ENCODE results near the gene STEAP1B. TPM values are rescaled to one million over a fixed set of nuclear protein-coding genes. Genes with fewer than 3 reads are reported as not detected.
A peak's percentile ranks its signal among the peaks of the same experiment; 100 is the strongest.
"Not testable (repeated sequence)": the region's sequence is repeated elsewhere in the genome, so short reads cannot be mapped to it uniquely, and the experiment has no call there.

The STEAP1B gene
- total RNA-seq, 1 experiment from 2014 or later, result not detected

DNA sequence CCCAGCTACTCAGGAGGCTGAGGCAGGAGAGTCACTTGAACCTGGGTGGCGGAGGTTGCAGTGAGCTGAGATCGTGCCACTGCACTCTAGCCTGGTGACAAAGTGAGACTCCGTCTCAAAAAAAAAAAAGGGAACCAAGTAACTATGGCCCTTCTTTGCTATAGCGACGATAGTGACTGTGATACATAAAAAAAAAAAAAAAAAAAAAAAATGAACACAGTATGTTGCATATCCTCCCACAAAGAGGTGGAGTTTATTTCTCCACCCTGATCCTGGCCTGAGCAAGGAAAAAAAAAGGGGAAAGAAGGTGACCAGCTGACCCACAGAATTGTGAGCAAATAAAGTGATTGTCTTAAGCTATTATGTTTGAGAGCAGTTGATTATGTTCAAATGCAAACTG lies 42.3 kb upstream of the STEAP1B start:
- Histone ChIP-seq H3K79me2 (ENCODE audit: low read length) (no peaks in the 10 kb centered on the region), H3K27me3 (ENCODE audit: low read length) (no peaks in the 10 kb centered on the region), H3K9me2 (replicated peaks; ENCODE audit: insufficient read depth, low read length) (no peaks in the 10 kb centered on the region), H2AFZ (ENCODE audit: low read length) (no peak overlapping the region), H4K20me1 (ENCODE audit: insufficient read depth, low read depth, low read length) (no peaks in the 10 kb centered on the region), H3K36me3 (ENCODE audit: insufficient read depth, low read length) (no peaks in the 10 kb centered on the region), H3K4me3 (ENCODE audit: low read length) (no peak overlapping the region), H3K27ac (ENCODE audit: low read length) (no peak overlapping the region), H3K9ac (ENCODE audit: low read length) (no peak overlapping the region), H3K4me1 (ENCODE audit: low read length) (no peaks in the 10 kb centered on the region), H3K9me3 (ENCODE audit: low read length) (no peaks in the 10 kb centered on the region), H3K4me2 (ENCODE audit: low read depth, low read length, poor library complexity, severe bottlenecking) (no peak overlapping the region)
- DNase-seq, result no peak

DNA sequence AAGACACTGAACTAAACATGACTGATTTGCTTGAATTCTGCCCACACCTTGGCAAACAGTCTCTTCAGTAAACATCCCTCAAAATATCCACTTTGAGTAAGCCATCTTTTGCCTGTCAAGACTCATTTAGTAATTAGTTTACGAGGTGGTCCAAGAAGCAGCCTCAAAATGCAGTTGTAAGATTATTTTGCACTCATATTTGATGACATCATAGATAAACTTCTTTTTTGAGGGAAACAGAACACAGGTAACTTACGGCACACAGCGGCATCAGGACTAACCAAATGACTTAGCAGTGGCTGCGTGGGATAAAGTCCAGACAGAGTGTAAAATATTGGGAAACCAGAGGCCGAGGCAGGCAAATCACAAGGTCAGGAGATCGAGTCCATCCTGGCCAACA lies 41.8 kb upstream of the STEAP1B start:
- H3K4me1 ChIP-seq (ENCODE audit: low read length), result no peaks in the 10 kb centered on the region
- H3K27me3 ChIP-seq (ENCODE audit: low read length), result no peaks in the 10 kb centered on the region
- H3K9ac ChIP-seq (ENCODE audit: low read length), result no peak overlapping the region
- DNase-seq, result no peak
- no peaks in the 10 kb centered on the region for H3K79me2 ChIP-seq (ENCODE audit: low read length)
- no peaks in the 10 kb centered on the region for H3K36me3 ChIP-seq (ENCODE audit: insufficient read depth, low read length)
- no peaks in the 10 kb centered on the region for H3K9me3 ChIP-seq (ENCODE audit: low read length)
- no peak overlapping the region for H3K4me3 ChIP-seq (ENCODE audit: low read length)
- no peaks in the 10 kb centered on the region for H4K20me1 ChIP-seq (ENCODE audit: insufficient read depth, low read depth, low read length)
- no peak overlapping the region for H2AFZ ChIP-seq (ENCODE audit: low read length)
- H3K9me2 ChIP-seq (replicated peaks; ENCODE audit: insufficient read depth, low read length), result no peaks in the 10 kb centered on the region
- H3K27ac ChIP-seq (ENCODE audit: low read length), result no peak overlapping the region
- H3K4me2 ChIP-seq (ENCODE audit: low read depth, low read length, poor library complexity, severe bottlenecking), result no peak overlapping the region

DNA sequence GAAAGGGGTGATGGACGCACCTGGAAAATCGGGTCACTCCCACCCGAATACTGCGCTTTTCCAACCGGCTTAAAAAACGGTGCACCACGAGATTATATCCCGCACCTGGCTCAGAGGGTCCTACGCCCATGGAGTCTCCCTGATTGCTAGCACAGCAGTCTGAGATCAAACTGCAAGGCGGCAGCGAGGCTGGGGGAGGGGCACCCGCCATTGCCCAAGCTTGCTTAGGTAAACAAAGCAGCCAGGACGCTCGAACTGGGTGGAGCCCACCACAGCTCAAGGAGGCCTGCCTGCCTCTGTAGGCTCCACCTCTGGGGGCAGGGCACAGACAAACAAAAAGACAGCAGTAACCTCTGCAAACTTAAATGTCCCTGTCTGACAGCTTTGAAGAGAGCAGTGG lies 28.5 kb upstream of the STEAP1B start:
- not testable (repeated sequence) for H2AFZ ChIP-seq (ENCODE audit: low read length); H3K9me2 ChIP-seq (replicated peaks; ENCODE audit: insufficient read depth, low read length); H3K27me3 ChIP-seq (ENCODE audit: low read length); H3K4me3 ChIP-seq (ENCODE audit: low read length); H3K4me1 ChIP-seq (ENCODE audit: low read length); DNase-seq; H4K20me1 ChIP-seq (ENCODE audit: insufficient read depth, low read depth, low read length); H3K4me2 ChIP-seq (ENCODE audit: low read depth, low read length, poor library complexity, severe bottlenecking); H3K27ac ChIP-seq (ENCODE audit: low read length); H3K9me3 ChIP-seq (ENCODE audit: low read length); H3K9ac ChIP-seq (ENCODE audit: low read length); H3K79me2 ChIP-seq (ENCODE audit: low read length); H3K36me3 ChIP-seq (ENCODE audit: insufficient read depth, low read length)

DNA sequence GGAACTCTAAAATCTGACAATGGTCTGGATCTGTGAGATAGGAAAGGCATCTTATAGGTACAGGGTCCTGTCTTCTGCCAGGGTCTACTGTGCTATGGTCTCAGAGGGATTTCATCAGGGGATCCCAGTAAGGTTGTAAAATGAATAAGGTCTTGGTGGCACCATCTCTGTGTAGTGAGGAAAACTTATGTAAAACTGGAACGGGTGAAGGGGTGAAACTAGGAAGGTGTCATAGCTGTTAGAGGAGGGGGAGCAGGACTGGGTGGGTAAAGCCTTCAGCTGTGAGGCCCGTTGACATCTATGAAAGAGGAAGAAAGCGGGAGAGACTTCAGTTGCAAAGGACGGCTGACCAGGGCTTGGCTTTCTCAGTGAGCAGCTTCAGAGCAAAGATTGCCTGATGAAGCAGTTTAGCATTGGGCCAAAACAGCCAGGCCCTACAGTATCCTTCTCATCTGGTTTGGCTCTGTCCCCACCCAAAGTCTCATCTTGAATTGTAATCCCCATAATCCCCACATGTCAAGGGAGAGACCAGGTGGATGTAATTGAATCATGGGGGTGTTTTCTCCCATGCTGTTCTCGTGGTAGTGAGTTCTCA lies 24.5 kb upstream of the STEAP1B start:
- not testable (repeated sequence) for H3K4me2 ChIP-seq (ENCODE audit: low read depth, low read length, poor library complexity, severe bottlenecking)

DNA sequence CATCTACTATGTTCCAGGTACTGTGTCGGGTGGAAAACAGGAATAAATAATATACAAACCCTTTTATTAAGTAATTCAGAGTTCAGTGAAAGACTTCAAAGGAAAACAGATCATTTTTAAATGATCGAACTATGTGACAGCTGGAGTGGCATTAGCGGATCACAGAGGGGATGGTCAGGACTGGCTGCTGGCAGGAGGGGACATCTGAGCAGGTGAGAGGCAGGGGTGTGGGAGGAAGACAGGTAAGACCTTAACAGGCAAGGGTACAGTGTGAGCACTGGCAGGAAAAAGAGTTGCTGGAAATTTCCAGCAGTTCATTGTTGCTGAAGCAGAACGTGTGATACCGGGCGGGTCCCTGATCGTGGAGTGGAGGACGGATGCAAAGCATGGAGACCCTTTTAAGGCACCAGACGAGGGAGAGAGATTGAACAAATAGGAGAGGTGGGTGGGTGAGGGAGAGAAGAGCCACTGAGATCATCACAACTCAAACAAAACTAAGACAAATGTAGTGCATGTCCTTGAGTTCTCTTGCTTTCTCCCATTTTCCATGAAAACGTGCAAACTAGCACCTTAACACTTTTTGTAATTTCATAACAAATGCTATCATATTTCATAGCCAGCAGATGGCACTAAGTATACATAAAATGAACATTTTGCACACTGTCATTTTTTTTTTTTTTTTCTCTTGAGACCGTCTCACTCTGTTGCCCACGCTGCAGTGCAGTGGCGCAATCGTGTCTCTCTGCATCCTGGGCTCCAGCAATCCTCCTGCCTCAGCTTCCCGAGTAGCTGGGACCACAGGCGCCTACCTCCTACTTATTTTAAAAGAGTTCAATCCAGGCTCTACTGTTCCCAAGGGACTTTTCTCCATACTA lies 23.7 kb upstream of the STEAP1B start:
- H3K4me2 ChIP-seq (ENCODE audit: low read depth, low read length, poor library complexity, severe bottlenecking), result not testable (repeated sequence)

More for the DNA sequence above, 24.5 kb upstream of the STEAP1B start:
- H3K79me2 ChIP-seq (ENCODE audit: low read length); H4K20me1 ChIP-seq (ENCODE audit: insufficient read depth, low read depth, low read length); H3K36me3 ChIP-seq (ENCODE audit: insufficient read depth, low read length); H2AFZ ChIP-seq (ENCODE audit: low read length); H3K4me3 ChIP-seq (ENCODE audit: low read length); H3K27me3 ChIP-seq (ENCODE audit: low read length); H3K9me3 ChIP-seq (ENCODE audit: low read length); H3K4me1 ChIP-seq (ENCODE audit: low read length); H3K9ac ChIP-seq (ENCODE audit: low read length); H3K9me2 ChIP-seq (replicated peaks; ENCODE audit: insufficient read depth, low read length); DNase-seq; H3K27ac ChIP-seq (ENCODE audit: low read length): not testable (repeated sequence)

DNA sequence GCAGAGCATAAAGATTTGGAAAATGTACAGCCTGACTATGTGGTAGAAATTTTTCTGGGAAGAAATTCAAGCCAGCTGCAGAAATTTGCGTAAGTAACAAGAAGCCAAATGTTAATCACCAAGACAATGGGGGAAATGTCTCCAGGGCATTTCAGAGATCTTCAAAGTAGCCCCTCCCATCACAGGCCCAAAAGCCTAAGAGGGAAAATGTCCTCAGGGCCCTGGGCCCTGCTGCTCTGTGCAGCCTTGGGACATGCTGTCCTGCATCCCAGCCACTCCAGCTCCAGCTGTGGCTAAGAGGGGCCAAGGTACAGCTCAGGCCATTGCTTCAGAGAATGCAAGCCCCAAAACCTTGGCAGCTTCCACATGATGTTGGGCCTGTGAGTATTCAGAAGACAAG lies 19.6 kb upstream of the STEAP1B start:
- H3K79me2 ChIP-seq (ENCODE audit: low read length); H3K4me3 ChIP-seq (ENCODE audit: low read length); H3K27me3 ChIP-seq (ENCODE audit: low read length): not testable (repeated sequence)

More for the DNA sequence above, 23.7 kb upstream of the STEAP1B start:
- H3K9me3 ChIP-seq (ENCODE audit: low read length); H3K9ac ChIP-seq (ENCODE audit: low read length); H4K20me1 ChIP-seq (ENCODE audit: insufficient read depth, low read depth, low read length); H3K36me3 ChIP-seq (ENCODE audit: insufficient read depth, low read length); H3K27me3 ChIP-seq (ENCODE audit: low read length); H3K79me2 ChIP-seq (ENCODE audit: low read length); H3K4me1 ChIP-seq (ENCODE audit: low read length); H3K4me3 ChIP-seq (ENCODE audit: low read length); H3K27ac ChIP-seq (ENCODE audit: low read length); H3K9me2 ChIP-seq (replicated peaks; ENCODE audit: insufficient read depth, low read length); H2AFZ ChIP-seq (ENCODE audit: low read length): not testable (repeated sequence)
- DNase-seq, result peak; percentile 85

DNA sequence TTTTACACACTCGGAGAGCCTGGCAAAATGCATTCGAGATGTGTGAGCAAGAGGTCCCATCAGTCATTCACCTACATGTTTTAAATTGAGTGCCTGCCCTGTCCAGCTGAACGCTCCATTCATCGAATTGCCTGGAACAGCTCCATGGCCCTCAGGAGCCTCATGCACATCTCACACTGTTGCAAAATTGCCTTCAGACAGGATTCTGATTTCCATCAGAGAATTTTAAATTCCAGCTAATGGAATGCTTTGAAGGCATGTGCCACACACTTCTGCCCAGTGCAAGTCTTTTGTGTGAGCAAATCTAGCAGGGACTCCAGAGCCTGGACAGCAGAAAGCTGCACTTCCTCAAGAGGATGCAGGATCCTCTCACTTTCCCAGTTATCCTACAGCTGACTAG lies 17.0 kb upstream of the STEAP1B start:
- DNase-seq; H3K36me3 ChIP-seq (ENCODE audit: insufficient read depth, low read length); H3K9me2 ChIP-seq (replicated peaks; ENCODE audit: insufficient read depth, low read length); H3K4me2 ChIP-seq (ENCODE audit: low read depth, low read length, poor library complexity, severe bottlenecking); H2AFZ ChIP-seq (ENCODE audit: low read length); H3K9me3 ChIP-seq (ENCODE audit: low read length); H3K4me1 ChIP-seq (ENCODE audit: low read length); H3K9ac ChIP-seq (ENCODE audit: low read length); H3K27ac ChIP-seq (ENCODE audit: low read length); H3K79me2 ChIP-seq (ENCODE audit: low read length); H3K4me3 ChIP-seq (ENCODE audit: low read length); H4K20me1 ChIP-seq (ENCODE audit: insufficient read depth, low read depth, low read length); H3K27me3 ChIP-seq (ENCODE audit: low read length): not testable (repeated sequence)

More for the DNA sequence above, 19.6 kb upstream of the STEAP1B start:
- not testable (repeated sequence) for H3K4me2 ChIP-seq (ENCODE audit: low read depth, low read length, poor library complexity, severe bottlenecking); H4K20me1 ChIP-seq (ENCODE audit: insufficient read depth, low read depth, low read length); H3K9me2 ChIP-seq (replicated peaks; ENCODE audit: insufficient read depth, low read length); DNase-seq; H3K9ac ChIP-seq (ENCODE audit: low read length); H3K9me3 ChIP-seq (ENCODE audit: low read length); H3K4me1 ChIP-seq (ENCODE audit: low read length); H3K36me3 ChIP-seq (ENCODE audit: insufficient read depth, low read length); H2AFZ ChIP-seq (ENCODE audit: low read length); H3K27ac ChIP-seq (ENCODE audit: low read length)

DNA sequence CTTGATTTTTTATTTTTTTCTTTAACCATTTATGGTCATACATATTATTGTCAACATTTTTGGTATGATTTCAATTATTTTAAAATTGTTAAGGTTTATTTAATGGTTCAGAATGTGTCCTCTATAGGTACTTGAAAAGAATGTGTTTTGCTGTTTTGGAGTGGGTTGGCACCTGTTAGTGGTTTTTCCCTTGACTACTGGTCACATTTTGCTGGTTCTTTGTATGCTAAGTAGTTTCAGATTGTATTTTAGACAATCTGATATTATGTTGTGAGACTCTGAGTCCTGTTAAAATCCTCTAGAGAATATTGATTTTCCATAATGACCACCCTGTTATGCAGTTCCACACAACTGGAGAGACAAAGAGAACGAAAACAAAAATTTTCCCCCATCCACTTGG lies 15.0 kb upstream of the STEAP1B start:
- not testable (repeated sequence) for H3K9me3 ChIP-seq (ENCODE audit: low read length); DNase-seq; H3K9me2 ChIP-seq (replicated peaks; ENCODE audit: insufficient read depth, low read length); H3K36me3 ChIP-seq (ENCODE audit: insufficient read depth, low read length); H4K20me1 ChIP-seq (ENCODE audit: insufficient read depth, low read depth, low read length); H3K27ac ChIP-seq (ENCODE audit: low read length); H3K9ac ChIP-seq (ENCODE audit: low read length); H3K4me2 ChIP-seq (ENCODE audit: low read depth, low read length, poor library complexity, severe bottlenecking); H3K79me2 ChIP-seq (ENCODE audit: low read length); H3K27me3 ChIP-seq (ENCODE audit: low read length); H3K4me3 ChIP-seq (ENCODE audit: low read length); H3K4me1 ChIP-seq (ENCODE audit: low read length); H2AFZ ChIP-seq (ENCODE audit: low read length)

Data from Karpas-422 (cell line).